Suprapubic skin (tissue), 4 donors: ENCODE data around the gene SLC16A2. TPM values are rescaled to one million over a fixed set of nuclear protein-coding genes. Genes with fewer than 3 reads are reported as not detected.

Experiments
- DNase-seq, 2 donors: peaks; one replicate each; pipeline ENCODE4 v3.0.0-alpha.2; 2019; ENCODE audit warnings: low spot score in 2 of 2
- H3K27ac ChIP-seq: fragments of 200-600 bp; sonication (generic); one replicate; pipeline ENCODE4 v1.5.1; 2019
- H3K27me3 ChIP-seq: fragments of 200-600 bp; sonication (generic); one replicate; pipeline ENCODE4 v1.5.1; 2019
- H3K36me3 ChIP-seq: fragments of 200-600 bp; sonication (generic); one replicate; pipeline ENCODE4 v1.5.1; 2019
- H3K4me1 ChIP-seq: fragments of 200-600 bp; sonication (generic); one replicate; pipeline ENCODE4 v1.5.1; 2019
- H3K4me3 ChIP-seq: fragments of 200-600 bp; sonication (generic); one replicate; pipeline ENCODE4 v1.5.1; 2019; ENCODE audit warnings: mild to moderate bottlenecking
- H3K9me3 ChIP-seq: fragments of 200-600 bp; sonication (generic); one replicate; pipeline ENCODE4 v1.5.1; 2019
- EP300 ChIP-seq: sonication (generic); formaldehyde crosslinking; IDR thresholded peaks from one replicate; pipeline ENCODE4 v1.6.1; 2017; ENCODE audit warnings: antibody characterized with exemption
- POLR2A ChIP-seq, 2 donors: fragments of 450-650 bp; IDR thresholded peaks; one replicate each; pipeline ENCODE4 v1.6.1; 2017; ENCODE audit warnings: antibody characterized with exemption in 2 of 2, mild to moderate bottlenecking in 2 of 2, moderate library complexity in 2 of 2
- POLR2AphosphoS5 ChIP-seq, 3 donors: sonication (generic); formaldehyde crosslinking; IDR thresholded peaks; one replicate each; pipeline ENCODE4 v1.6.1; 2017; ENCODE audit warnings: antibody characterized with exemption in 3 of 3
- WGBS: methylation state at CpG from one replicate; pipeline ENCODE4 v1.1.5; 2018; 5-methylcytosine and 5-hydroxymethylcytosine counted together
- total RNA-seq, 4 donors: library from RNA; depleted of rRNA; stranded (reverse); fragments of >200 nt; gene quantifications; one replicate each; pipeline ENCODE4 v1.1.0, GENCODE V29; 2016
- TF ChIP-seq, protein P1 (sequence below), 2 donors: fragments of 200-600 bp in 1 of 2; fragments of 450-650 bp in 1 of 2; sonication (generic) in 1 of 2; IDR thresholded peaks; one replicate each; pipeline ENCODE4 v1.5.1; 2016 to 2019; ENCODE audit warnings: antibody characterized with exemption in 2 of 2, mild to moderate bottlenecking in 1 of 2, moderate library complexity in 1 of 2

Gene SLC16A2
- total RNA-seq, 4 donors from 2014 or later, result 2.6 to 6.0 (median 3.7) TPM

DNA sequence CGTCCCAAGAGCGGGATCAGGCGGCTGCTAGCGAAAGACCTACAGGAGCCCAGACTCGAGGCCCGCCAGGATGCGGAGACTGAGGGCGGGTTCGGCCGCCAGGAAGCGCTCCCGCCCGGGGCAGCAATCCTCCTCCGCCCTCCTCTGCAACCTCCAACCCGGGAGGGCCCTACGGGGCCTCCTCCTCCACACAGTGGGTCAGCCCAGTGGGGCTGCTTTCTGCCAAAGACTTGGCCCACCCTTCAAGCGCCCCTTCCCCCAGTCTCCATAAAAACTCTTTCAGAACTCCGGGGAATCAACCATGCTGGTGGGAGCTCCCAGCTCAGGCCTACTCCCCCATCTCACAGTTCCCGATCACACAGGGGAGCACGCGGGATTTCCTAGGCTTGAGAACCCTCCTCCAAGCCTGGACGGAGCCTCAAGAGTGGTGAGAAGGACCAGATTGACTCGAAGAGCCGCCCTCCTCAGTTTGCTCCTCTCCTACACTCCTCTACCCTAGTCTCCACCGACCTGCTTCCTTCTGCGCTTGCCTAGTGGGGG, 115.6 kb downstream of the SLC16A2 start:
- Histone ChIP-seq H3K4me3 (peak overlapping the region; percentile 51), H3K27ac (peak overlapping the region; percentile 71), H3K4me1 (peaks cover 7% of the 10 kb centered on the region), H3K9me3 (no peaks in the 10 kb centered on the region), H3K27me3 (no peaks in the 10 kb centered on the region), H3K36me3 (no peaks in the 10 kb centered on the region)
- WGBS, result 62% methylated on average over 19 of the region's 26 CpGs
- TF ChIP-seq, protein P1, sequence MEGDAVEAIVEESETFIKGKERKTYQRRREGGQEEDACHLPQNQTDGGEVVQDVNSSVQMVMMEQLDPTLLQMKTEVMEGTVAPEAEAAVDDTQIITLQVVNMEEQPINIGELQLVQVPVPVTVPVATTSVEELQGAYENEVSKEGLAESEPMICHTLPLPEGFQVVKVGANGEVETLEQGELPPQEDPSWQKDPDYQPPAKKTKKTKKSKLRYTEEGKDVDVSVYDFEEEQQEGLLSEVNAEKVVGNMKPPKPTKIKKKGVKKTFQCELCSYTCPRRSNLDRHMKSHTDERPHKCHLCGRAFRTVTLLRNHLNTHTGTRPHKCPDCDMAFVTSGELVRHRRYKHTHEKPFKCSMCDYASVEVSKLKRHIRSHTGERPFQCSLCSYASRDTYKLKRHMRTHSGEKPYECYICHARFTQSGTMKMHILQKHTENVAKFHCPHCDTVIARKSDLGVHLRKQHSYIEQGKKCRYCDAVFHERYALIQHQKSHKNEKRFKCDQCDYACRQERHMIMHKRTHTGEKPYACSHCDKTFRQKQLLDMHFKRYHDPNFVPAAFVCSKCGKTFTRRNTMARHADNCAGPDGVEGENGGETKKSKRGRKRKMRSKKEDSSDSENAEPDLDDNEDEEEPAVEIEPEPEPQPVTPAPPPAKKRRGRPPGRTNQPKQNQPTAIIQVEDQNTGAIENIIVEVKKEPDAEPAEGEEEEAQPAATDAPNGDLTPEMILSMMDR (IDR thresholded peaks at IDR 0.05), result no peak
- no peak for TF ChIP-seq POLR2AphosphoS5 (IDR thresholded peaks at IDR 0.05)
- TF ChIP-seq POLR2A (IDR thresholded peaks at IDR 0.05), result no peak
- TF ChIP-seq EP300, result no peak
- DNase-seq, result no peak

DNA sequence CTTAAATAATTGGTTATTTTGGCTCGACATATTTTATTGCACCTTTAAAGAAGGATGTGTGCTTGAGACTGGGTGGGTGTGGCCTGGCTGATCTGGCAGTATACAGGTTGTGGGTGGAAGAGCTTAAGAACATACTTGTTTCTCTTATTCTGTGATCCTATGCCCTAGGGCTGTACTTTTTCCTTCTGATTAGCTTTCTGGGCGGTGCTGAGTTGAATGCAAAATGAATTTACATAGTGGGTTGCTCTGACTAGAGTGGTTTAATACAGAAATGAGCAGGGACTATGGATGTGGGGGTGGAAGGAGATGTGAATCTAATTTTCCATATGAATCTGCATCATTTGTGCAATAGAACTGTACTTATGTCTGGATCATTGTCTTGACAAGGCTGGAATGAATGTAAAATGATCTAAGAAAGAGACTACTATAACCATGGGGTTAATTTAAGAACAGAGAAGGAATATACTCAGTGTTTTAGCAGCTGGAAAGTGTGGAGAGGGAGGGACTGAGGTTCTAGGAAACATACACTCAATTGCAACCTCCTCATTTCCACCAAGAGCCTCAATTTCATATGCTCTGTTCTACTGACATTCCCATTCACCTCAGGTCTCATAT, 119.4 kb downstream of the SLC16A2 start:
- H3K9me3 ChIP-seq, result no peaks in the 10 kb centered on the region
- no peaks in the 10 kb centered on the region for H3K36me3 ChIP-seq
- no peak for DNase-seq
- 30% methylated on average over 2 of the region's 2 CpGs for WGBS
- H3K27me3 ChIP-seq, result no peaks in the 10 kb centered on the region
- H3K4me3 ChIP-seq, result no peak overlapping the region
- H3K4me1 ChIP-seq, result peaks cover 5% of the 10 kb centered on the region
- no peak for TF ChIP-seq POLR2A (IDR thresholded peaks at IDR 0.05)
- TF ChIP-seq POLR2AphosphoS5 (IDR thresholded peaks at IDR 0.05), result no peak
- no peak for TF ChIP-seq EP300
- TF ChIP-seq, protein P1 (IDR thresholded peaks at IDR 0.05), result no peak
- H3K27ac ChIP-seq, result no peak overlapping the region

DNA sequence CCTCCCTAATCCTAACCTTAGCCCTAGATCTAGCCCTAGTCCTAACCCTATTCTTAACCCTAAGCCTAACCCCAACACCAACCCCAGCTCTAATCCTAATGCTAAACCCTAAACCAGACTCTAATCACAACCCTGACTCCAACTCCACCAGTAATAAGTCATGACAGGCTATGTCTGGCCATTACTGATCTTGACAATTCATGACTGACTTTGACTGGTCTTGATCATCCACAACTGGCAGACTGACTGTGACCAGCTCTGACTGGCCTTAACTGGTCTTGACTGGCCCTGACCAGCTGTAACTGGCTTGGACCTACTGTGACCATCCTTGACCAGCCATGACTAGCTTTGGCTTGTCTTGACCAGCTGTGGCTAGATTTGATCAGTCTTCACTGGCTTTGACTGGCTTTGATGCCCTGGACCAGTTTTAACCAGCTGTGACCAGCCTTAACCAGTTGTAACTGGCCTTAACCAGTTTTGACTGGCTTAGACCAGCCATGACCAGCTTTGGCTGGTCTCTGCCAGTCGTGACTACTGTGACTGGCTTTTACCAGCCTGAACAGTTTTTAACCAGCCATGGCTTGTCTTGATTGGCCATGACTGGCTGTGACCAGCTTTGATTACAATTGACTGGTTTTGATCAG, 124.7 kb downstream of the SLC16A2 start:
- no peak for DNase-seq
- TF ChIP-seq POLR2AphosphoS5 (IDR thresholded peaks at IDR 0.05) (no peak), EP300 (no peak), POLR2A (IDR thresholded peaks at IDR 0.05) (no peak)
- TF ChIP-seq, protein P1 (IDR thresholded peaks at IDR 0.05), result no peak
- H3K9me3 ChIP-seq, result no peaks in the 10 kb centered on the region
- H3K4me3 ChIP-seq, result no peak overlapping the region
- WGBS, result 75% methylated on average over 1 of the region's 1 CpG
- H3K27me3 ChIP-seq, result no peaks in the 10 kb centered on the region
- H3K36me3 ChIP-seq, result no peaks in the 10 kb centered on the region
- H3K27ac ChIP-seq, result no peak overlapping the region
- no peaks in the 10 kb centered on the region for H3K4me1 ChIP-seq

DNA sequence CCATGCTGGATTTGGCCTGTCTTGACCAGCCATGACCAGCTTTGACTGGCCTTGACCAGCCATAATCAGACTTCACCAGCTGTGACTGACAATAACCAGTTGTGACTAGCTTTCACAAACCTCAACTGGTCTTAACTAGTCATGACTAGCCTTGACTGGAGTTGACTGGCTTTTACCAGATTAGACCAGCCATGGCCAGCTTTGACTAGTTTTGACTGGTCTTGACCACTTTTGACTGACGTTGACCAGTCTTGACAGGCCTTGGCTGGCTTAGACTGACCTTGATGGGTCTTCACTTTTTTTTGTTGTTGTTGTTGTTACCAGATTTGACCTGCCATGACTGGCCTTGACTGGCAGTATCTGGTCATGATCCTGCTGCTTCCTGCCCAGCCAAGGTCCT, 125.7 kb downstream of the SLC16A2 start:
- TF ChIP-seq POLR2AphosphoS5 (IDR thresholded peaks at IDR 0.05), result no peak
- TF ChIP-seq, protein P1 (IDR thresholded peaks at IDR 0.05), result no peak
- no peak for TF ChIP-seq EP300
- no peak for TF ChIP-seq POLR2A (IDR thresholded peaks at IDR 0.05)
- Histone ChIP-seq H3K27me3 (no peaks in the 10 kb centered on the region), H3K27ac (no peak overlapping the region), H3K4me1 (no peaks in the 10 kb centered on the region), H3K4me3 (no peak overlapping the region), H3K9me3 (no peaks in the 10 kb centered on the region), H3K36me3 (no peaks in the 10 kb centered on the region)
- 76% methylated on average over 1 of the region's 1 CpG for WGBS
- DNase-seq, result no peak

DNA sequence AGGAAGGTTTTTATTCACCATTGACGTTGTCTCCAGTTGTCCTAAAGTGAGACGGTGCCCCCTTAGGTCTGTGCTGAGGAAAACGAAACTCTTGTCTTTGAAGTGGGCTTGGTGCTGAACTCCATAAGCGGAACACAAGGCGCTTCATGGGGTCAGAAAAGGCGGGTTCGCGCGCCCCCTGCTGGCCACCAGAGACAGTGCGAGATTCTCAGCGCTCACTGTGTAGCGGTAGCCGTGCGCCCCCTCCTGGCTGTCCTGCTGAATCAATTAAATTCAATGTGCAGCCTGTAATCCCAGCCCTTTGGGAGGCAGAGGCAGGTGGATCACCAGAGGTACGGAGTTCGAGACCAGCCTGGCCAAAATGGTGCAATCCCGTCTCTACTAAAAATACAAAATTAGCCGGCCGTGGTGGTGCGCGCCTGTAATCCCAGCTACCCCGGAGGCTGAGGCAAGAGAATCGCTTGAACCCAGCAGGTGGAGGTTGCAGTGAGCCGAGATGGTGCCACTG, 129.1 kb downstream of the SLC16A2 start:
- H3K27ac ChIP-seq, result no peak overlapping the region
- no peaks in the 10 kb centered on the region for H3K9me3 ChIP-seq
- H3K27me3 ChIP-seq, result no peaks in the 10 kb centered on the region
- no peak overlapping the region for H3K4me3 ChIP-seq
- 31% methylated on average over 18 of the region's 24 CpGs for WGBS
- H3K4me1 ChIP-seq, result no peaks in the 10 kb centered on the region
- no peaks in the 10 kb centered on the region for H3K36me3 ChIP-seq
- DNase-seq, result peak; percentile 83 to 84
- TF ChIP-seq, protein P1 (IDR thresholded peaks at IDR 0.05), result peak; percentile 86 to 98
- TF ChIP-seq EP300, result no peak
